Measurements from ENCODE around the gene KRTAP6-1.

KRTAP6-1 gene

GRCh38 chr21:30613836-30614235 is at the start of gene KRTAP6-1:
TSS of gene KRTAP6-1 (minus strand) at chr21:30613930. CDS start at chr21:30613904, 26 bp downstream.
- no peak for DNase-seq

- DNase-seq: no peak
Measured at GRCh38 chr21:30652891-30653290, 39.2 kb upstream of the KRTAP6-1 start.

GRCh38 chr21:30646904-30647414 is 33.2 kb upstream of the KRTAP6-1 start:
- DNase-seq: no peak

GRCh38 chr21:30642564-30642963 is 28.8 kb upstream of the KRTAP6-1 start, which contains the start of gene KRTAP20-3:
TSS of gene KRTAP20-3 (plus strand) at chr21:30642864.
- no peak for DNase-seq

GRCh38 chr21:30638686-30639085 is 25.0 kb upstream of the KRTAP6-1 start:
- no peak for DNase-seq

- DNase-seq: no peak
Measured at GRCh38 chr21:30634906-30635305, 21.2 kb upstream of the KRTAP6-1 start, which contains the start of gene KRTAP20-2. TSS of gene KRTAP20-2 (plus strand) at chr21:30635206. CDS start at chr21:30635264, 58 bp downstream.

- DNase-seq: no peak
Measured at GRCh38 chr21:30629200-30629599, 15.5 kb upstream of the KRTAP6-1 start.

- DNase-seq: no peak
Measured at GRCh38 chr21:30628109-30628508, 14.4 kb upstream of the KRTAP6-1 start.

- no peak for DNase-seq
Measured at GRCh38 chr21:30625449-30626165, 11.9 kb upstream of the KRTAP6-1 start.

- no peak for DNase-seq
Measured at GRCh38 chr21:30623362-30623761, 9.6 kb upstream of the KRTAP6-1 start.

- no peak for DNase-seq
Measured at GRCh38 chr21:30620522-30620921, 6.8 kb upstream of the KRTAP6-1 start, which contains the start of gene KRTAP20-4. TSS of gene KRTAP20-4 (plus strand) at chr21:30620627.

GRCh38 chr21:30620080-30620479 is 6.3 kb upstream of the KRTAP6-1 start:
- DNase-seq: no peak

GRCh38 chr21:30616125-30616524 is 2.4 kb upstream of the KRTAP6-1 start, which contains the start of gene KRTAP20-1:
TSS of gene KRTAP20-1 (plus strand) at chr21:30616425. CDS start at chr21:30616455, 30 bp downstream.
- DNase-seq: no peak

GRCh38 chr21:30615199-30615598 is 1.5 kb upstream of the KRTAP6-1 start:
- DNase-seq: no peak

- no peak for DNase-seq
Measured at GRCh38 chr21:30612132-30612531, 1.6 kb downstream of the KRTAP6-1 start.

- no peak for DNase-seq
Measured at GRCh38 chr21:30605968-30606367, 7.8 kb downstream of the KRTAP6-1 start.

GRCh38 chr21:30600787-30601186 is 12.9 kb downstream of the KRTAP6-1 start, which contains the start of gene KRTAP22-1:
TSS of gene KRTAP22-1 (plus strand) at chr21:30601087.
- no peak for DNase-seq

- no peak for DNase-seq
Measured at GRCh38 chr21:30598802-30599201, 14.9 kb downstream of the KRTAP6-1 start, which contains the start of gene KRTAP6-2. TSS of gene KRTAP6-2 (minus strand) at chr21:30598902. CDS start at chr21:30598874, 28 bp downstream.

- no peak for DNase-seq
Measured at GRCh38 chr21:30592140-30592539, 21.6 kb downstream of the KRTAP6-1 start, which contains the start of gene KRTAP6-3. TSS of gene KRTAP6-3 (plus strand) at chr21:30592440. CDS start at chr21:30592446, 6 bp downstream.

- no peak for DNase-seq
Measured at GRCh38 chr21:30590297-30590696, 23.4 kb downstream of the KRTAP6-1 start, which contains the start of gene KRTAP22-2. TSS of gene KRTAP22-2 (minus strand) at chr21:30590397.

- no peak for DNase-seq
Measured at GRCh38 chr21:30582870-30583269, 30.9 kb downstream of the KRTAP6-1 start.

GRCh38 chr21:30580132-30580531 is 33.6 kb downstream of the KRTAP6-1 start:
- no peak for DNase-seq

- DNase-seq: no peak
Measured at GRCh38 chr21:30579346-30579745, 34.4 kb downstream of the KRTAP6-1 start.
